AG10803 (cell line): ENCODE measurements around the gene TCERG1L.

Source experiments
- DNase-seq: peaks from one replicate; pipeline ENCODE4 v3.0.0; 2010; ENCODE audit warnings: low read depth
- H3K4me3 ChIP-seq: 2 replicates; pipeline ENCODE4 v1.5.1; 2011; ENCODE audit warnings: mild to moderate bottlenecking, low read length, control low read depth
- CTCF ChIP-seq: conservative IDR thresholded peaks from 2 replicates; pipeline ENCODE4 v1.5.1; 2011; ENCODE audit warnings: mild to moderate bottlenecking, low read length, control low read depth, inconsistent platforms

Gene TCERG1L

GRCh38 chr10:131117416-131118212 lies 193.9 kb downstream of the TCERG1L start:
- H3K4me3 ChIP-seq: no peak overlapping the region
- DNase-seq: no peak
- TF ChIP-seq CTCF: no peak

DNA sequence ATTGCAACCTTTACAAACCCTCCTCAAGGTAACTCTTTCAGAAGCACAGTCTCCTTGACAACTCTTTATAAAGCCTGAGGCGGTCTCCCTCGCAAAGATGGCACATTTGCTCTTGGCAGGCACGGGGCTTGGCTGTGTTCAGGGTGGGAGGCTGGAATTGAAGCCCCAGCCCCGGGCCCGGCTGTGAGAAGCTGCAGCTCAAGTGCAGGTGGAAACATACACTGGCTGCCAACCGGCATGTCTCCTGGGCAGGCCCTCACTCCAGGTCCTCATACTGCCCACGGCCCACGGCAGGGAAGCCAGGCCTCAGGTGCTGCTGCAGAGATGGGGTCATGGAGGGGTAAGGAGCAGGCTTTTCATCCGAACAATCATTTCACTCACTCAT lies 194.5 kb downstream of the TCERG1L start:
- TF ChIP-seq CTCF: no peak
- DNase-seq: no peak
- H3K4me3 ChIP-seq: no peak overlapping the region

GRCh38 chr10:131116216-131116990 lies 195.1 kb downstream of the TCERG1L start:
- H3K4me3 ChIP-seq: no peak overlapping the region
- no peak for TF ChIP-seq CTCF
- no peak for DNase-seq

- DNase-seq: no peak
- TF ChIP-seq CTCF: no peak
Observed at GRCh38 chr10:131115801-131116200, 195.7 kb downstream of the TCERG1L start.

GRCh38 chr10:131115321-131115720 lies 196.2 kb downstream of the TCERG1L start:
- no peak overlapping the region for H3K4me3 ChIP-seq
- no peak for DNase-seq
- no peak for TF ChIP-seq CTCF

More at GRCh38 chr10:131115801-131116200, 195.7 kb downstream of the TCERG1L start:
- H3K4me3 ChIP-seq: no peak overlapping the region

DNA sequence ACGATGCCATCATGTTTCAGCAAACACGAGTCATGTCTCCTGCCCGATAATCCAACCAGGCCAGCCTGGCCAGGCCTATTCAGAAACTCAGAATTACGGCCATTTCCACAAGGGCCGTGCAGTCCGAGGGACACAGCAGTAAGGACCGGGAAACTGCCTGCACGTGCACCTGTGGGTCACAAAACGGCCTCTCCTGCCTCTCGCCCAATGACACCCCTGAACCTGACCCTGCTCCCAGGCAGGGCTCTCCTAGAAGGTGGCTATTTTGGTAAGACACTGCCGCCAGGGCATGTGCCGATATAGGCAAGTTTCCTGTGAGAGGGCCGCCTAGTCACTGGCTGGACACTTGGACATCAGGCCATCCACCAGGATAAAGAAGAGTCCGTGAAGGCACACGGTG lies 196.7 kb downstream of the TCERG1L start:
- no peak for TF ChIP-seq CTCF
- DNase-seq: no peak
- no peak overlapping the region for H3K4me3 ChIP-seq
